Measurements from ENCODE around the gene MALRD1.

DNA sequence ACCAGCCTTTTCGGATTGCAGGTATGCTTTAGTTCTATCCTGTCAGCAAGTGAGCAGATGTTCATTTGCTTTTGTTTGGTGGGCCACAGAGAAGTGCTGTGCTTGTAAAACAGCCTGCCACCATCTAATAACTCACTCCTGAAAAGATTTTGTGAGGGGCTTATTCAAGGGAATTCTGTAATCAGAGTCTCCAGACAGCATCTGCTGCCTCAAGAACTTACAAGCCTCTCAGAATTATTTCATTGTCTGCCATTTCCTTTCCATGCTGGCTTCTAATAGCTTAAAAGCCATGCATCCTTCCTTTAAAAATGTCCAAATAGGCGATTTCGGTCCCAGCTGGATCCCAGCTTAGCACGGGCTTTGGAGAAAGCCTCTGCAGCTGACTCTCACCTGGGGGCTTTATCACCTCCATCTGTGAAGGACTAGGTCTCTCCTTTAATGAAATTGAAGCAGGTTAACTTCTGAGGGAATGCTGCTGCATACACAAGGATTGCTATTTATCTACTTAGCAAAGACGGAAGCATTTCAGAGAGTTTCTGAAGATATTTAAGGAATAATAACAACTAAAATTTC is 48.0 kb downstream of the MALRD1 start:
- TF ChIP-seq, protein P1, sequence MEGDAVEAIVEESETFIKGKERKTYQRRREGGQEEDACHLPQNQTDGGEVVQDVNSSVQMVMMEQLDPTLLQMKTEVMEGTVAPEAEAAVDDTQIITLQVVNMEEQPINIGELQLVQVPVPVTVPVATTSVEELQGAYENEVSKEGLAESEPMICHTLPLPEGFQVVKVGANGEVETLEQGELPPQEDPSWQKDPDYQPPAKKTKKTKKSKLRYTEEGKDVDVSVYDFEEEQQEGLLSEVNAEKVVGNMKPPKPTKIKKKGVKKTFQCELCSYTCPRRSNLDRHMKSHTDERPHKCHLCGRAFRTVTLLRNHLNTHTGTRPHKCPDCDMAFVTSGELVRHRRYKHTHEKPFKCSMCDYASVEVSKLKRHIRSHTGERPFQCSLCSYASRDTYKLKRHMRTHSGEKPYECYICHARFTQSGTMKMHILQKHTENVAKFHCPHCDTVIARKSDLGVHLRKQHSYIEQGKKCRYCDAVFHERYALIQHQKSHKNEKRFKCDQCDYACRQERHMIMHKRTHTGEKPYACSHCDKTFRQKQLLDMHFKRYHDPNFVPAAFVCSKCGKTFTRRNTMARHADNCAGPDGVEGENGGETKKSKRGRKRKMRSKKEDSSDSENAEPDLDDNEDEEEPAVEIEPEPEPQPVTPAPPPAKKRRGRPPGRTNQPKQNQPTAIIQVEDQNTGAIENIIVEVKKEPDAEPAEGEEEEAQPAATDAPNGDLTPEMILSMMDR (IDR thresholded peaks at IDR 0.05), result no peak
- TF ChIP-seq POLR2A (IDR thresholded peaks at IDR 0.05) (no peak), POLR2AphosphoS5 (IDR thresholded peaks at IDR 0.05) (no peak), EP300 (IDR thresholded peaks at IDR 0.05) (no peak)
